Skin of body (tissue), 2 donors: ENCODE measurements around the gene ALG12. TPM values are rescaled to one million over a fixed set of nuclear protein-coding genes. Genes with fewer than 3 reads are reported as not detected.

Experiments
- DNase-seq: peaks from one replicate; lab custom pipeline; 2025; lab: John Stamatoyannopoulos, UW
- total RNA-seq: library from RNA; depleted of rRNA; stranded (reverse); fragments of >200 nt; gene quantifications from one replicate; pipeline ENCODE4 v1.2.3, GENCODE V29; 2014

Gene ALG12
- total RNA-seq, 1 donor from 2014 or later: 7.9 TPM

GRCh38 chr22:49930596-49931412, 12.6 kb upstream of the ALG12 start:
- DNase-seq: peak; percentile 51

DNA sequence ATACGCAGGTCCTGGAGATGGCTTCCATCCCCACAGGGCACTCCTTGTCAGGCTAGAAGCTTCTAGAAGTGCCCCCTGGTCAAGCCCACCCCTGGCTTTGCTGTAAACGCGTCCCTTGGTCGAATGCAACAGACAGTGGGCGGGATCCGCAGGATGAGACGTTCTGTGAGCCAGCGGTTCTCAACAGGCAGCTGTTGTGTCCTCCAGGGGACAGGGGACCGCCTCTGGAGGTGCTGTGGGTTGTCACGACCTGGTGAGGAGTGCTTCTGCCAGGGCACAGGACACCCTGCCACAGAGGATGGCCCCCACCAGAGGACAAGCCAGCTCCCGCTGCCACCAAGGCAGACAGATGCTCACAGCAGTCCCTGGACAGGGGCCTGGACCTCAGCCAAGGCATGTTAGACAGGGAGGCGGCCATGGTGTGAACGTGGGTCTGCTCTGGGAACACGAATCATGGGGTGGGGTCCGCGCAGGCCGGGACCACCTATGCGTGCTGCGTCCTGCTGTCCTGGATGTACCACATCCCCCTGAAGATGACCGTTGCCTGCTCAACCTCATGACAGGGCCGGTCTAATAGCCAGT, 11.8 kb upstream of the ALG12 start:
- no peak for DNase-seq

DNA sequence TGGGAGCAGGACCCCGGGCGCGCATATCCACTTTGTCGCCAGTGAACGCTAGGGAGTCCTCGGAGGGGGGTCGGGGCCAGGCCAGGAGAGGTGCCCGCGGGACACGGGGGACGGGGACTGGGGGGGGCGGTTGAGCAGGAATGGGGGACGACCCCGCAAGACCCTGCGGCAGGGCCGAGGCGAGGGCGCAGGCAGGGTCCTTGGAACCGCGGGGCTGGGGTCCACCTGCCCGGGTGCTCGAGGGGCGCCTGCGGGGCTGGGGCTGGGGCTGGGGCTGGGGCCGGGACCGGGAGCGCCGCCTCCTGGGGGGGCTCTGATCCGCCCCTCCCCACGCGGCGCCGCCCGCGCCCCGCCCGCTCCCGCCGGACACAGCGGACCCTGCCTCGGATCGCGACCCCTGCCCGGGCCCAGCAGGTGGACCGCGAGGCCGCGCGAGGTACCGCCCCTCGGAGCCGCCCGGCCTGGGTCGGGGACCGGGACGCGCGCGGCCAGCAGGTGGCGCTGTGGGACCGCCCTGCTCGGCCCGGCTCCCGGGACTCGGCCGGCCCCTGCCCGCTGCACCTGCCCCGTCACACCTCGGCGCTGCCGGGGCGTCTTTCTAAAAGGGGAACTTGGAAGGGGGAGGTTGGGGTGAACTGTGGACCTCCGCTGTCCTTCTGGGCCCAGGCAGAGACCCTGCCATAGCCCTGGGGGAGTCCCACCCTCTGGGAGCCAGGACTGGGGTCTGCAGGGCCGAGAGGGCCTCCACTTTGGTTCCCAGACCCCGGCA, 11.2 kb upstream of the ALG12 start:
- DNase-seq: no peak

DNA sequence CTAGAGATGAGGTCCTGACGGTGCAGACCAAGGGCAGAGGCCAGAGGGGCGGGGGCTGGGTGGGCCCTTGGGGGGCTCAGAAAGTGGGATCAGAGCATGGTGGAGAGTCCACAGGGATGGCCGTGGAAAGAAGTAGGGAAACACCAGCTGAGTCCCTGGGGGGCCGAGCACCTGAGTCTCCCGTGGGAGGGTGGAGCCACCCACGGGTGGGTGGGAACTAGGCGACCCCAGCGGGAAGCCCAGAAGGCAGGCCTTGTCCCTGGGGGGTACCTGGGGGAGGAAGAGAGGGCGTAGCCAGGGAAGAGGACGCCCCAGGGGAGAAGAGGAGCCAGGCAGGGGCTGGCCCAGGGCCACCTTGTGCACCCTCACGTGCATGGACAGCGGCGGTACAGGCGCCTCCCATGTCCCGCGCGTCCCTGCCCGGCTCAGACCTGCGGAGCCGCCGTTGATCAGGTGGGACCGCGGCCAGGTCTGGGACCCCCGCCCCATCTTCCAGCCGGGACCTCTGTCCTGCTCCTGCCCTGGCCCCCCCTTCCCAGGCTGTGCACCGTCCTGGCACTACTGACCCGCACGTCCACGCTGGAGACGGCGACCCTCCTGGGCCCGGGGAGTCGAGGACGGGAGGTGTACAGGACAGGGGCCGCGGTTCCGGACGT, 10.4 kb upstream of the ALG12 start:
- no peak for DNase-seq

GRCh38 chr22:49928185-49928495, 9.9 kb upstream of the ALG12 start:
- no peak for DNase-seq

GRCh38 chr22:49927483-49928184, 9.4 kb upstream of the ALG12 start:
- DNase-seq: no peak

- no peak for DNase-seq
Observed at GRCh38 chr22:49926916-49927315, 8.7 kb upstream of the ALG12 start.

DNA sequence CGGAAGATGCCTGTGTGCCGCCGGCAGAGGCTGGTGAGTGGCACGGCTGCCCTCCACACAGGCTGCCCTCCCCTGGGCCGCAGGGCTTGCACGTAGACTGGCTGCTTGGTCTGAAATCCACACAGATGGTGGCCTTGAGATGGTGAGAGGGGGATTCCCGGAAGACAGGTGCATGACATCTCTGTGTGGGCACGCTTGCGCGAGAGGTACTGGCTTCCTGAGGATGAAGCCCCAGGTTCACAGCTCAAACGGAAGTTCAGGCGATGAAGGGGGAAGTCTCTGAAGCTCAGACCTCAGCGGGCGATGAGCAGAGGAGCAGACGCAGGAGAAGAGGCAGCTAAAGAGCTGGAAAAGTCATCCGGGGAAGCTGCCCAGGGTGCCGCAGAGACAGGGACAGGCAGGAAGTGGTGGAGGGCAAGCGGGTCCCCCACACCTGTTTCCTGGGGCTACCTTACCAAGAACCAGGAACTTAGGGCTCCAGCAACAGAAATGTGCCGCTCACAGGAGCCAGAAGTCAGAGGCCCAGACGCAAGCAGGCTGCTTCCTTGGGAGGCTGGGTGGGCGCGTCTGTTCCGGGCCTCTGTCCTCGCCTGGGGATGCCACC, 7.4 kb upstream of the ALG12 start:
- no peak for DNase-seq

- DNase-seq: no peak
Observed at GRCh38 chr22:49924113-49924833, 6.0 kb upstream of the ALG12 start.

GRCh38 chr22:49923445-49923844, 5.2 kb upstream of the ALG12 start:
- DNase-seq: no peak

DNA sequence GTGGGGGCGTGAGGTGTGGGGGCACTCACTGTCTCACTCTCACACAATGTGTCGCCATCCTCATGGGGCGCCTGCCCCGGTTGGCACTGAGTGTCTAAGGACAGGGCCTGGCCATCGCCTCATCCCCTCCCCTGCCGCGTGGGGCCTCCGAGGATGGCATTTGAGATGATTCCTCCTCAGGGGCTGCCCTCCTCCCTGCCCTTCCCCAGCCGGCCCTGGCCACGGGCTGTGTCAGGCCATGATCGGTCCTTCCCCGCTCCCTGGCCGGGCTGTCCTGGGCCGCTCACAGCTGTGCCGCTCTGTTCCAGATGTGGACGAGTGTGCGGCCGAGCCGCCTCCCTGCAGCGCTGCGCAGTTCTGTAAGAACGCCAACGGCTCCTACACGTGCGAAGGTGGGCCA, 4.7 kb upstream of the ALG12 start:
- DNase-seq: no peak

DNA sequence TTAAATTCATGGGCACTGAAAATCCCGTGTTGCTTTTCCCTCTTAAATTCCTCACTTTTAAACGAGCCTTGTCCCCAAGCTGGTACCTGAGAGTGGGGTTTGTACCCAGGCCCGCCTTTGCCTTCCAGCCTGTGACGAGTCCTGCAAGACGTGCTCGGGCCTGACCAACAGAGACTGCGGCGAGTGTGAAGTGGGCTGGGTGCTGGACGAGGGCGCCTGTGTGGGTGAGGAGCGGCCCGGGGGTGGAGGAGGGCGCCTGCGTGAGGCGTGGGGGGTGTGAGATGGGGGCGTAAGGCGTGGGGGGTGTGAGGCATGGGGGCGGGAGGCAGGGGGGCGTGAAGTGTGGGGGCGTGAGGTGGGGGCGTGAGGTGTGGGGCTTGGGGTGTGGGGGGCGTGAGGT, 4.2 kb upstream of the ALG12 start:
- DNase-seq: no peak

DNA sequence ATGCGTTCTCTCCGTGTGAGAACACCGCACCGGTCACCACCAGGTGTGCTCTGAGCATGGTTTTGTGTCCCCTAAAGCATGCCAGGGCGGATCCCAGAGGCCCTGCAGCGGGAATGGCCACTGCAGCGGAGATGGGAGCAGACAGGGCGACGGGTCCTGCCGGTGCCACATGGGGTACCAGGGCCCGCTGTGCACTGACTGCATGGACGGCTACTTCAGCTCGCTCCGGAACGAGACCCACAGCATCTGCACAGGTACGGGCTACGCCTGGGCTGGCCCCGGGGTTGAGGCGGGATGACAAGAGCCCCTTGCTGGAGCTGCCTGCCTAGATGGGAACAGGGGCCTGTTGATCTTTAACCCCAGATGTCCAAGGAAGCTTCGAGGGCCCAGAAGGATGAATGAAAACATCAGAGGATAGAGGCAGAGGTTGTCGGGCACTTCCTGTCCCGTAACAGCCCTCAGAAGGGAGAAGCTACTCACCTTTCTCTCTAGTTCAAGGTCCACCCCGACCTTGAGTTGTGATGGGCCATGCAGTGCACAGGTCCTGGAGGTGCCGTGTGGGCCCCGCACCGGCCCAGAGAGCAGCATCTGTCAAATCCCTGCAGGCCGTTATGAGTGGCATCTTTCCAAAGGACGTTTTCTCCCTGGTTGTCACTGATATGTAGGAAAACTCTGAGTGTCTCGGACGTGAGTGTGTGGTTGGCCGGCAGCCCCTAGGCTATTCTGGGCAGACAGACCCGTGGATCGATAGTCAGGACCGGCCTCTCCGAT, 3.5 kb upstream of the ALG12 start:
- no peak for DNase-seq

DNA sequence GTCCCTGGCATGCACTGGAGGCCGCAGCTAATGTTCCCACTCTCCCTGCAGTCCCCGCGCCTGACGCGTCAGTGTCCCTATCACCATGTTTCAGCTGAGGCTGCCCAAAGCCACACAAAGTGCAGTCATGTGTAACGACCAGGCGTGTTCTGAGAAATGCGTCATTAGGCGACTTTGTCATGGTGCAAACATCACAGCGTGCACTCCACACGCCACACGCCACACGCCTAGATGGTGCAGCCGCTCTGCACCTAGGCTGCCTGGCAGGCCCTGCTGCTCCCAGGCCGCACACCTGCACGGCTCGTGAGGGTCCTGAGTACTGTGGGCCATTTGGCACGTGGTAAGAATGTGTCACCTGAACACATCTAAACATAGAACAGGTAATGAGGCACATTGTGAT, 2.6 kb upstream of the ALG12 start:
- no peak for DNase-seq

DNA sequence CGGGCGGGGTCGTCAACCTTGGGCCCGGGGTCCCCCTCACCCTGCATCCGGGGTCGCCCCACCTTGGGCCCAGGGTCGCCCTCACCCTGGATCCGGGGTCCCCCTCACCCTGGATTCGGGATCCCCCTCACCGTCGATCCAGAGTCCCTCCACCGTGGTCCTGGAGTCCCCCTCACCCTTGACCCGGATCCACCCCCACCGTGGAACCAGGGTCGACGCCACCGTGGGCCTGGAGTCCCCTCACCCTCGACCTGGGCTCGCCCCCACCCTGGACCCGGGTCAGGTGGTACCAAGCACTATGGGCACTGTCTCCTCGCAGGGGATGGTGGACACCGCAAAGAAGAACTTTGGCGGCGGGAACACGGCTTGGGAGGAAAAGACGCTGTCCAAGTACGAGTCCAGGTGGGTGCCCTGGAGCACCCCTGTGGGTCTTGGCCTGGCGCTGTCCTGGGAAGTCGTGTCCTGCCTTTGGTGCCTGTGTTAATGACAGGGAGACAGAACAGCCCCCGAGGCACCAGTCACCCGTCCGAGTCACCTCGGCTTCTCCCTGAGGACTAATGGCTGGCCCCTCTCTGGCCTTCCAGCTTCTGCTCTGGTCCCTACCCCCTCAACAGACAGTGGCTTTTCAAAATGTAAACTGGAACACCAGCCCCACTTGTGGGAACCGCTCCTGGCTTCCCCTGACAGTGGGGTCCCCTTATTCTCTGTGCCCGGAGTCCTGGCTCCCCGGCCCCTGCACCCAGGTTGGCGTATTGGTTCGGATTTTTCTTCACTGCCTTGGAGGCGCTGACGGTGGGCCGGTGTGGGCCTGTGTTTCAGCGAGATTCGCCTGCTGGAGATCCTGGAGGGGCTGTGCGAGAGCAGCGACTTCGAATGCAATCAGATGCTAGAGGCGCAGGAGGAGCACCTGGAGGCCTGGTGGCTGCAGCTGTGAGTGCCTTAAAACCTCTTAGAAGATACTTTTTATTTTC, 958 bp upstream of the ALG12 start:
- no peak for DNase-seq

- DNase-seq: no peak
Observed at GRCh38 chr22:49916831-49917230, 1.4 kb downstream of the ALG12 start.

DNA sequence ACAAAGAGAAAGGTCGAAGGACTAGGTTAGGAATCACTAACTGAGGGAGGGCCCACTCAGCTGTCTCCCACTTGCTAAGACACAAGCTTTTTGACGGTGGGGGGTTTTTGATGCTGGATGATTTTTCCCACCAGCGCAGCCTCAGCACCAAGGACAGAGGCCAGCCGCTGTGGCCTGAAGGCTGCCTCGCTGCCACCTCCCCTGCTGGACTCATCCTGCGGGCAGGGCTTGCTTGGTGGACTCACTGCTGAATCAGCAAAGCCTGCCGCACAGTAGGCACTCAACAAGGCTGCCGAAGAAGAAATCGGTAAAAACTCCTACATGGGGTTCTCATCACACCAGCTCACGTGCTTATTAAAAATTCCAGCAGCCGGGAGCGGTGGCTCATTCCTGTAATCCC, 2.6 kb downstream of the ALG12 start:
- no peak for DNase-seq

DNA sequence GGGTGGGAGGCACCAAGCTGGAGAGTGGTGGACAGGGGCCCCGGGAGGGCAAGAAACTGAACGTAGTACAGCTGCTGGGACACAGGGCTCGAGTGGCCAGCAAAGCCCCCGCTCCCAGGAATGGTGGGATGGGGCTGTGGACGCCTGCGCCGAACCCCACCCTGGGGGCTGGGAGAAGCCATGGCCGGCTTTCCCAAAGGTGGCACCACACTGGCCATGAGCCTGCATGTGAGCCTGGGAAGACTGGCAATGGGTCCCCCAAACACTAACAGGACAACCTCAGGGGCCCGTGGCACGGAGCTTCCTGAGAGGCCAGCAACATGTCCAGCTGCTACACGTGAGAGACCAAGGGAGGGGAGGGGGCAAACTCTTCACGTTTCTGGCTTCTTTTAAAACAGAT, 4.0 kb downstream of the ALG12 start:
- DNase-seq: no peak
